Fibroblast of the aortic adventitia (primary cell): ENCODE results near the gene FAM131C. TPM values are rescaled to one million over a fixed set of nuclear protein-coding genes. Genes with fewer than 3 reads are reported as not detected.

Source experiments
- DNase-seq: peaks from one replicate; pipeline ENCODE4 v3.0.0-alpha.2; 2010; ENCODE audit warnings: low read depth
- H3K4me3 ChIP-seq: 2 replicates; pipeline ENCODE4 v1.5.1; 2011; ENCODE audit warnings: low read depth, mild to moderate bottlenecking, control low read depth, low read length, moderate library complexity
- total RNA-seq: library from RNA; depleted of rRNA; stranded (reverse); fragments of >200 nt; gene quantifications from 2 replicates; pipeline ENCODE4 v1.2.3, GENCODE V29; 2012; ENCODE audit warnings: low replicate concordance
- TF ChIP-seq, protein P1 (sequence below): IDR thresholded peaks from 2 replicates; pipeline ENCODE4 v1.5.1; 2011; ENCODE audit warnings: mild to moderate bottlenecking, low read length, control low read depth, inconsistent platforms; ENCODE audit not compliant: insufficient read depth

Gene FAM131C
- total RNA-seq, 1 donor = 0.63 TPM

- TF ChIP-seq, protein P1, sequence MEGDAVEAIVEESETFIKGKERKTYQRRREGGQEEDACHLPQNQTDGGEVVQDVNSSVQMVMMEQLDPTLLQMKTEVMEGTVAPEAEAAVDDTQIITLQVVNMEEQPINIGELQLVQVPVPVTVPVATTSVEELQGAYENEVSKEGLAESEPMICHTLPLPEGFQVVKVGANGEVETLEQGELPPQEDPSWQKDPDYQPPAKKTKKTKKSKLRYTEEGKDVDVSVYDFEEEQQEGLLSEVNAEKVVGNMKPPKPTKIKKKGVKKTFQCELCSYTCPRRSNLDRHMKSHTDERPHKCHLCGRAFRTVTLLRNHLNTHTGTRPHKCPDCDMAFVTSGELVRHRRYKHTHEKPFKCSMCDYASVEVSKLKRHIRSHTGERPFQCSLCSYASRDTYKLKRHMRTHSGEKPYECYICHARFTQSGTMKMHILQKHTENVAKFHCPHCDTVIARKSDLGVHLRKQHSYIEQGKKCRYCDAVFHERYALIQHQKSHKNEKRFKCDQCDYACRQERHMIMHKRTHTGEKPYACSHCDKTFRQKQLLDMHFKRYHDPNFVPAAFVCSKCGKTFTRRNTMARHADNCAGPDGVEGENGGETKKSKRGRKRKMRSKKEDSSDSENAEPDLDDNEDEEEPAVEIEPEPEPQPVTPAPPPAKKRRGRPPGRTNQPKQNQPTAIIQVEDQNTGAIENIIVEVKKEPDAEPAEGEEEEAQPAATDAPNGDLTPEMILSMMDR = no peak
- H3K4me3 ChIP-seq = no peak overlapping the region
- DNase-seq = peak; percentile 32
Observed at GRCh38 chr1:16077406-16078245, 4.2 kb upstream of the FAM131C start.

- TF ChIP-seq, protein P1 = no peak
- peak; percentile 20 for DNase-seq
- no peak overlapping the region for H3K4me3 ChIP-seq
Observed at GRCh38 chr1:16076865-16077238, 3.4 kb upstream of the FAM131C start.

DNA sequence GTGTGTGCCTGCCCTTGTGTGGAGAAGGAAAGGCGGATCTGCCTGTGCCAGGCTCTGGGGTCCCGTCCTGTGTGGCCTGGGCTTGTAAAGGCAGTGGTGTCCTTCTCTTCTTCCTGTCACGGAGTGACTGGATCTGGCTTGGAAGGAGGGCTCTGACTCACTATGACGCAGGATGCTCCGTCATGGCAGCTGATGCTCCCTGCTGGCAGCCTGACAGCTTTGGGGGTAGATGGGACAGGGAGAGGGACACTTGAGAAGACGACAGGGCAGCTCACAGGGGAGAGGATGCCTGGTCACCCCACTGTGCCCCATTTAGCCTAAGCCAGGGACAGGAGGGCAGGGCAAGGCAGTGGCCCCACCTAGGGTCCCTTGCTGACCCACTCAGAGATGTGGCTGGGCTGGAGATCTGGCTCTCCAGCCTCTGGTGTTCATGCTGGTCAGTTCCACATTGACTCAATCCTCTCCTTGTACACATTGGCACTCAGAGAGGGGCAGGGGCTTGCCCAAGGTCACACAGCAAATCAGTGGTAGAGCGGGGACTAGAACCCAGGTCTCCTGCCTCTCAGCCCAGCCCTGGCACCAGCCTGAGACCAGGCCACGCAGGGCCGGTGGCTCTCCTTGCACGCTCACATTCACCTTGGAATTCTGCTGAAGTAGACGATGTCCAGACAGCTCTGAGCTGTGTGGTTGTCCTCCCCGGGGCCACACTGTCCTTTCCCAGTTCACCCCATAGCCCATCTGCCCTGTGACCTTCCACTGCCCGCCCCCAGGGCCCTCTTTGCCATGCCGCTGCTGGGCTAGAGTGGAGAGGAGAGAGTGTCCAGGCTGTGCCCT is 2.8 kb upstream of the FAM131C start:
- DNase-seq = peak; percentile 88
- no peak overlapping the region for H3K4me3 ChIP-seq
- TF ChIP-seq, protein P1 = no peak

GRCh38 chr1:16075337-16076030 is 2.0 kb upstream of the FAM131C start:
- DNase-seq = peak; percentile 89
- no peak overlapping the region for H3K4me3 ChIP-seq
- TF ChIP-seq, protein P1 = no peak

GRCh38 chr1:16074217-16074616 is 766 bp upstream of the FAM131C start:
- no peak overlapping the region for H3K4me3 ChIP-seq
- TF ChIP-seq, protein P1 = no peak
- DNase-seq = no peak

DNA sequence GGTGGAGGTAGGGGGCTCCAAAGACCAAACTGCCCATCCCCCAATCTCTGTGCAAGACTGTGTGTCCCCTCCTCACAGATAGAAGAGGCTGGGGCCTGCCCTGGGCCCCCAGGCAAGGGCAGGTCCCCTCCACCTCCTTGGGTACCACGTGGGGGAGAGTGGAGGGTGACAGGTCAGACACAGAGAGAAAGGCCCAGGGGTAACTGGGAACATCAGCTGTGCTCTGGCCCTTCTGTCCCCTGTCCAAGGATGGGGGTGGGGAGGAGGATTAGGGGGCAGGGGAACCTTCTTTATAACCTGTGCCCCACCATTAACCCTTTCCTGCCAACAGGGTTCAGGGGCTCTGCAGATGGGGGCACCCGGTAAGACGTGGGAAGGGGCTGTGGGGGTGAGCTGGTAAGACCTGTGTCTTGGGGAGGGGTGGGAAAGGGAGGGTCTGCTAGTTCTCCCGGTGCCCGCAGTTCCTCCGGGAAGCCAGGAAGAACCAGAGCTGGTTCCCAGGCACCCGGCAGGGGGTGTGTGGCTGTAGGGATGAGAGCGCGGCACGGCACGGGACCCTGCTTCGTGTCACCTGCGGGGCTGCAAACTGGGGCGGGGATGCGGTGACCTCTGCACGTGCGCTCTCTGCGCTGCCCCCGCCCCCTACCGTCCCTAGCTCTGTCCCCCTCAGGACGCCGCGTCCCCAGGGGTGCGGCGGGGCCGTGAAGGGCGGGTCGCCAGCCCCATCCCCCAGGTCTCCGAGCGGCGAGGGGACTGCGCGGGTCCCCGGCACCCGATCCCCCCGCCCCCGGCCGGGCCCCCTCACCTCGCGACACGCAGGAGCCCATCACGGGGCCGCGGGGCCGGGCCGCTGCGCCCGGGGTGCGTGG is 601 bp downstream of the FAM131C start:
- TF ChIP-seq, protein P1 = no peak
- peak overlapping the region; percentile 46 for H3K4me3 ChIP-seq
- no peak for DNase-seq
